SK-N-SH (cell line): ENCODE measurements around the gene SLC25A42. TPM values are rescaled to one million over a fixed set of nuclear protein-coding genes. Genes with fewer than 3 reads are reported as not detected.

Experiments
- CTCF ChIA-PET: fragments of 300-600, 350-600 bp; formaldehyde crosslinking; extraction: SDS; loops from one replicate; lab custom pipeline; 2021; lab: Yijun Ruan, JAX
- POLR2A ChIA-PET: fragments of 350-600 bp; sonication (Branson Sonifier 250); formaldehyde crosslinking; extraction: SDS; loops from one replicate; lab custom pipeline; 2020; ENCODE audit warnings: antibody characterized with exemption, inconsistent platforms; lab: Yijun Ruan, JAX
- DNase-seq: peaks from one replicate; pipeline ENCODE4 v3.0.0; 2012
- H2AFZ ChIP-seq: fragments of 200-600 bp; sonication (generic); 2 replicates; pipeline ENCODE4 v1.8.1; 2016; ENCODE audit warnings: antibody characterized with exemption, mild to moderate bottlenecking, low read depth
- H3F3A ChIP-seq: fragments of 200-600 bp; sonication (generic); replicated peaks from 2 replicates; pipeline ENCODE3; 2016; ENCODE audit warnings: antibody characterized with exemption, mild to moderate bottlenecking; ENCODE audit not compliant: insufficient read depth
- H3K27ac ChIP-seq, 2 experiments: fragments of 200-500 bp in 1 of 2; fragments of 200-600 bp in 1 of 2; sonication (Bioruptor generic) in 1 of 2; sonication (generic), shearing (Covaris generic) in 1 of 2; 2 replicates each; pipeline versions ENCODE4 v1.5.1 to v1.6.1; 2014 to 2016; ENCODE audit warnings: low read depth in 2 of 2, inconsistent platforms in 1 of 2, low read length in 1 of 2, mild to moderate bottlenecking in 1 of 2, mixed read lengths in 1 of 2
- H3K27me3 ChIP-seq: fragments of 200-600 bp; sonication (generic), shearing (Covaris generic); 2 replicates; pipeline ENCODE4 v1.6.1; 2016; ENCODE audit warnings: mixed run types; ENCODE audit not compliant: insufficient read depth
- H3K36me3 ChIP-seq, 2 experiments: fragments of 200-500 bp in 1 of 2; fragments of 200-600 bp in 1 of 2; sonication (Bioruptor generic) in 1 of 2; sonication (generic) in 1 of 2; replicated peaks in 1 of 2; 2 replicates each; pipeline versions ENCODE3 to v1.5.1; 2014 to 2016; ENCODE audit warnings: low read length in 1 of 2, mild to moderate bottlenecking in 1 of 2; ENCODE audit not compliant: insufficient read depth in 2 of 2, control insufficient read depth in 1 of 2
- H3K4me1 ChIP-seq, 2 experiments: fragments of 200-500 bp in 1 of 2; fragments of 200-600 bp in 1 of 2; sonication (Bioruptor generic) in 1 of 2; sonication (generic), shearing (Covaris generic) in 1 of 2; 2 replicates each; pipeline versions ENCODE4 v1.5.1 to v1.6.1; 2014 to 2016; ENCODE audit warnings: low read depth in 1 of 2, low read length in 1 of 2, mixed run types in 1 of 2; ENCODE audit not compliant: insufficient read depth in 2 of 2, control insufficient read depth in 1 of 2
- H3K4me2 ChIP-seq: fragments of 200-600 bp; sonication (generic), shearing (Covaris generic); 2 replicates; pipeline ENCODE4 v1.6.1; 2017; ENCODE audit warnings: mixed run types
- H3K4me3 ChIP-seq, 2 experiments: fragments of 200-500 bp in 1 of 2; fragments of 200-600 bp in 1 of 2; sonication (Bioruptor generic) in 1 of 2; sonication (generic), shearing (Covaris generic) in 1 of 2; 2 replicates each; pipeline versions ENCODE4 v1.5.1 to v1.8.1; 2014 to 2016; ENCODE audit warnings: low read depth in 2 of 2, inconsistent platforms in 1 of 2, low read length in 1 of 2, mild to moderate bottlenecking in 1 of 2, mixed read lengths in 1 of 2, moderate library complexity in 1 of 2
- H3K79me2 ChIP-seq: fragments of 200-600 bp; sonication (generic); 2 replicates; pipeline ENCODE4 v1.8.1; 2017; ENCODE audit warnings: mild to moderate bottlenecking; ENCODE audit not compliant: insufficient read depth
- H3K9ac ChIP-seq: fragments of 200-600 bp; sonication (generic); 2 replicates; pipeline ENCODE4 v1.6.1; 2017; ENCODE audit warnings: mixed run types
- H3K9me2 ChIP-seq: fragments of 200-600 bp; sonication (generic); 2 replicates; pipeline ENCODE4 v1.6.1; 2017; ENCODE audit warnings: mixed run types
- H3K9me3 ChIP-seq: fragments of 200-600 bp; sonication (generic); 2 replicates; pipeline ENCODE4 v1.6.1; 2017; ENCODE audit warnings: mixed run types, mild to moderate bottlenecking, moderate library complexity
- H4K20me1 ChIP-seq: fragments of 200-600 bp; sonication (generic); 2 replicates; pipeline ENCODE4 v1.6.1; 2017; ENCODE audit warnings: mild to moderate bottlenecking, mixed run types; ENCODE audit not compliant: insufficient read depth
- CHD2 ChIP-seq: fragments of 150-350 bp; IDR thresholded peaks from 2 replicates; pipeline ENCODE4 v1.6.1; 2018; ENCODE audit warnings: low read length; ENCODE audit not compliant: partially characterized antibody
- CTCF ChIP-seq: fragments of 200-600 bp; sonication (generic); IDR thresholded peaks from 2 replicates; pipeline ENCODE4 v1.6.1; 2017; ENCODE audit warnings: antibody characterized with exemption, mild to moderate bottlenecking, moderate library complexity
- FOSL2 ChIP-seq: IDR thresholded peaks from 2 replicates; pipeline ENCODE4 v1.4.0; 2012; ENCODE audit warnings: low read depth, mild to moderate bottlenecking, moderate library complexity, borderline replicate concordance
- FOXJ3 ChIP-seq: sonication (generic); formaldehyde crosslinking; IDR thresholded peaks from 2 replicates; pipeline ENCODE4 v1.5.1; 2020; ENCODE audit warnings: mild to moderate bottlenecking, missing genetic modification reagents
- GATA2 ChIP-seq: sonication (generic); formaldehyde crosslinking; IDR thresholded peaks from 2 replicates; pipeline ENCODE4 v1.5.0; 2020; ENCODE audit warnings: mild to moderate bottlenecking, missing genetic modification reagents
- IRF3 ChIP-seq: fragments of 150-350 bp; IDR thresholded peaks from 2 replicates; pipeline ENCODE4 v1.6.1; 2016; ENCODE audit warnings: mild to moderate bottlenecking, low read depth, low read length
- MAX ChIP-seq: IDR thresholded peaks from 2 replicates; pipeline ENCODE4 v1.4.0; 2012; ENCODE audit warnings: low read depth
- MEF2A ChIP-seq: IDR thresholded peaks from 2 replicates; pipeline ENCODE4 v1.4.0; 2012; ENCODE audit warnings: low read depth, borderline replicate concordance
- PBX3 ChIP-seq: IDR thresholded peaks from 2 replicates; pipeline ENCODE4; 2012
- RFX5 ChIP-seq: IDR thresholded peaks from 2 replicates; pipeline ENCODE4 v1.6.1; 2012; ENCODE audit warnings: mild to moderate bottlenecking, improper control_type of control experiment, low read length
- SMC3 ChIP-seq: IDR thresholded peaks from 2 replicates; pipeline ENCODE4 v1.6.1; 2012; ENCODE audit warnings: low read depth, low read length, improper control_type of control experiment
- TCF12 ChIP-seq: IDR thresholded peaks from 2 replicates; pipeline ENCODE4 v1.4.0; 2012
- TEAD4 ChIP-seq: IDR thresholded peaks from 2 replicates; pipeline ENCODE4 v1.4.0; 2012; ENCODE audit warnings: mild to moderate bottlenecking, borderline replicate concordance; ENCODE audit not compliant: insufficient read depth
- USF1 ChIP-seq: IDR thresholded peaks from 2 replicates; pipeline ENCODE4 v1.4.0; 2012; ENCODE audit warnings: low read depth, borderline replicate concordance
- WGBS: methylation state at CpG from one replicate; pipeline ENCODE4 v1.1.6; 2017; ENCODE audit warnings: low lambda C conversion rate; 5-methylcytosine and 5-hydroxymethylcytosine counted together
- polyA plus RNA-seq, 3 experiments: library from polyadenylated mRNA; depleted of rRNA; stranded (reverse); fragments of >200 nt; gene quantifications; 2 replicates each; pipeline ENCODE4 v1.2.3, GENCODE V29; 2012

The SLC25A42 gene
- polyA plus RNA-seq, 1 of the 3 experiments (the other 2 are of a cell fraction) = 6.1 TPM

GRCh38 chr19:19076476-19076875 lies 12.7 kb downstream of the SLC25A42 start:
- ChIA-PET CTCF (interaction anchor here (0.5 to 1.2 kb wide), 3 partner anchors 69 to 149 kb away, joined by 3 read pairs; no protein-coding TSS in a partner anchor), POLR2A (interaction anchor here (0.6 kb wide), 1 partner anchor 8 kb away, joined by 3 read pairs; no protein-coding TSS in a partner anchor)
- no peak for DNase-seq
- no peak overlapping the region for H2AFZ ChIP-seq
- WGBS = no CpG with 5 or more reads among the region's 1 CpG
- H3K4me3 ChIP-seq = no peak overlapping the region
- no peaks in the 10 kb centered on the region for H3K79me2 ChIP-seq
- no peak overlapping the region for H3K4me2 ChIP-seq
- no peaks in the 10 kb centered on the region for H3K9me2 ChIP-seq
- no peak overlapping the region for H3K9ac ChIP-seq
- peaks cover 0 to 8% of the 10 kb centered on the region in 2 experiments; a peak in 1 of 4 replicates for H3K4me1 ChIP-seq
- no peaks in the 10 kb centered on the region for H3K36me3 ChIP-seq
- no peaks in the 10 kb centered on the region for H3K9me3 ChIP-seq
- no peaks in the 10 kb centered on the region for H3K27me3 ChIP-seq
- no peak for TF ChIP-seq GATA2 (CRISPR knock-in tag)
- TF ChIP-seq RFX5 = no peak
- no peak for TF ChIP-seq SMC3
- TF ChIP-seq USF1 = no peak
- no peak for TF ChIP-seq FOSL2
- TF ChIP-seq CHD2 = no peak
- no peak for TF ChIP-seq CTCF
- H3K27ac ChIP-seq = no peak overlapping the region
- H4K20me1 ChIP-seq = no peaks in the 10 kb centered on the region
- H3F3A ChIP-seq = no peaks in the 10 kb centered on the region

GRCh38 chr19:19077103-19077502 lies 13.3 kb downstream of the SLC25A42 start:
- no peaks in the 10 kb centered on the region for H3K27me3 ChIP-seq
- TF ChIP-seq GATA2 (CRISPR knock-in tag) (no peak), PBX3 (no peak), USF1 (no peak), CHD2 (no peak), FOXJ3 (no peak), SMC3 (no peak), MAX (no peak), CTCF (no peak), IRF3 (no peak), TEAD4 (no peak), TCF12 (no peak), MEF2A (no peak)
- TF ChIP-seq, all 33 proteins: peak for 0
- no peak overlapping the region for H3K27ac ChIP-seq
- H3K4me1 ChIP-seq = peaks cover 0 to 8% of the 10 kb centered on the region in 2 experiments; a peak in 1 of 4 replicates
- H3K9ac ChIP-seq = no peak overlapping the region
- H3K4me2 ChIP-seq = no peak overlapping the region
- H3F3A ChIP-seq = no peaks in the 10 kb centered on the region
- no peak overlapping the region for H2AFZ ChIP-seq
- no peaks in the 10 kb centered on the region for H3K79me2 ChIP-seq
- no peak for DNase-seq
- 94% methylated on average over 7 of the region's 7 CpGs for WGBS
- no peaks in the 10 kb centered on the region for H4K20me1 ChIP-seq
- H3K4me3 ChIP-seq = no peak overlapping the region
- H3K9me2 ChIP-seq = no peaks in the 10 kb centered on the region
- ChIA-PET CTCF (interaction anchor here (0.9 to 1.2 kb wide), 2 partner anchors 69 to 98 kb away, joined by 3 read pairs; no protein-coding TSS in a partner anchor), POLR2A (interaction anchor here (0.6 kb wide), 1 partner anchor 8 kb away, joined by 3 read pairs; no protein-coding TSS in a partner anchor)
- H3K9me3 ChIP-seq = no peaks in the 10 kb centered on the region
- H3K36me3 ChIP-seq = no peaks in the 10 kb centered on the region
